ENCODE measurements around the gene LRRC4B.
A peak's percentile ranks its signal among the peaks of the same experiment; 100 is the strongest.

- TF ChIP-seq RCOR1 (IDR thresholded peaks at IDR 0.05; ENCODE audit: low read length): no peak
- TF ChIP-seq EP300 (IDR thresholded peaks at IDR 0.05; ENCODE audit: borderline replicate concordance in 1 of 2, low read depth in 1 of 2, low read length in 1 of 2): no peak
- TF ChIP-seq CTCF (IDR thresholded peaks at IDR 0.05): peak; percentile 29
- no peak for TF ChIP-seq JUND (IDR thresholded peaks at IDR 0.05)
Measured at GRCh38 chr19:50500060-50500752, 68.0 kb downstream of the LRRC4B start.

Measured in SK-N-SH (cell line).